GM23338 (cell line): ENCODE results near the gene SPATA2L. TPM values are rescaled to one million over a fixed set of nuclear protein-coding genes. Genes with fewer than 3 reads are reported as not detected.

Experiments
- ATAC-seq: fragments of 200-7000 bp; cut with Tn5 transposase; 3 replicates; pipeline ENCODE4 v1.9.1; 2020
- DNase-seq: peaks from one replicate; pipeline ENCODE4 v3.0.0-alpha.2; 2015; ENCODE audit warnings: low spot score
- H2AFZ ChIP-seq: fragments of 200-600 bp; sonication (generic); 2 replicates; pipeline ENCODE4 v1.8.0; 2016; ENCODE audit warnings: antibody characterized with exemption, mild to moderate bottlenecking, moderate library complexity
- H3F3A ChIP-seq: fragments of 200-600 bp; sonication (generic); replicated peaks from 2 replicates; pipeline ENCODE4 v1.8.0; 2017; ENCODE audit warnings: antibody characterized with exemption, mixed run types, low read depth
- H3K27ac ChIP-seq: fragments of 200-600 bp; sonication (generic); 2 replicates; pipeline ENCODE4 v1.6.1; 2016; ENCODE audit warnings: low read depth
- H3K27me3 ChIP-seq: fragments of 200-600 bp; sonication (generic); 2 replicates; pipeline ENCODE4 v1.8.0; 2016; ENCODE audit warnings: mild to moderate bottlenecking, mixed run types, moderate library complexity; ENCODE audit not compliant: insufficient read depth
- H3K36me3 ChIP-seq: fragments of 200-600 bp; sonication (generic); 2 replicates; pipeline ENCODE4 v1.8.0; 2016; ENCODE audit warnings: mild to moderate bottlenecking; ENCODE audit not compliant: insufficient read depth
- H3K4me1 ChIP-seq: fragments of 200-600 bp; sonication (generic); 2 replicates; pipeline ENCODE4 v1.8.0; 2016; ENCODE audit warnings: mild to moderate bottlenecking, moderate library complexity; ENCODE audit not compliant: insufficient read depth
- H3K4me2 ChIP-seq: fragments of 200-600 bp; sonication (generic); 2 replicates; pipeline ENCODE4 v1.7.1; 2017; ENCODE audit warnings: mixed run types
- H3K4me3 ChIP-seq: fragments of 200-600 bp; sonication (generic); 2 replicates; pipeline ENCODE4 v1.6.1; 2016; ENCODE audit warnings: mixed run types
- H3K79me2 ChIP-seq: fragments of 200-600 bp; sonication (generic); replicated peaks from 2 replicates; pipeline ENCODE4 v1.8.0; 2017; ENCODE audit warnings: mild to moderate bottlenecking; ENCODE audit not compliant: insufficient read depth
- H3K9me2 ChIP-seq: fragments of 200-600 bp; sonication (generic); 2 replicates; pipeline ENCODE4 v1.8.0; 2017; ENCODE audit not compliant: insufficient read depth
- H4K20me1 ChIP-seq: fragments of 200-600 bp; sonication (generic); replicated peaks from 2 replicates; pipeline ENCODE4 v1.8.0; 2017; ENCODE audit warnings: mild to moderate bottlenecking; ENCODE audit not compliant: insufficient read depth
- H3K27ac Mint-ChIP-seq: 2 replicates; pipeline ENCODE4 v1.8.0; 2020; ENCODE audit warnings: inconsistent platforms, mild to moderate bottlenecking, moderate library complexity, mixed read lengths
- H3K27me3 Mint-ChIP-seq: 3 replicates; pipeline ENCODE4 v1.8.0; 2022; ENCODE audit warnings: low read depth, mild to moderate bottlenecking, moderate library complexity, mixed read lengths, inconsistent platforms; ENCODE audit not compliant: insufficient read depth, poor library complexity
- H3K36me3 Mint-ChIP-seq: 3 replicates; pipeline ENCODE4 v1.8.0; 2021; ENCODE audit warnings: low read depth, mild to moderate bottlenecking, inconsistent platforms, moderate library complexity, mixed read lengths
- H3K4me1 Mint-ChIP-seq: 3 replicates; pipeline ENCODE4 v1.8.0; 2020; ENCODE audit warnings: mild to moderate bottlenecking, inconsistent platforms, mixed read lengths
- H3K4me3 Mint-ChIP-seq: 3 replicates; pipeline ENCODE4 v1.8.0; 2021; ENCODE audit warnings: moderate library complexity, mild to moderate bottlenecking, inconsistent platforms, mixed read lengths
- H3K9me3 Mint-ChIP-seq: 3 replicates; pipeline ENCODE4 v1.8.0; 2020; ENCODE audit warnings: moderate library complexity, mild to moderate bottlenecking, inconsistent platforms, mixed read lengths
- EZH2phosphoT487 ChIP-seq: fragments of 200-600 bp; sonication (generic); IDR thresholded peaks from one replicate; pipeline ENCODE4 v1.8.1; 2018; ENCODE audit warnings: antibody characterized with exemption; ENCODE audit not compliant: unreplicated experiment
- NANOG ChIP-seq: IDR thresholded peaks from 2 replicates; pipeline ENCODE4 v1.6.1; 2016; ENCODE audit warnings: antibody characterized with exemption, borderline replicate concordance
- POLR2AphosphoS5 ChIP-seq: IDR thresholded peaks from 2 replicates; pipeline ENCODE4 v1.6.1; 2016; ENCODE audit warnings: antibody characterized with exemption, low read depth
- STAT1 ChIP-seq: IDR thresholded peaks from one replicate; pipeline ENCODE4 v1.6.1; 2016; ENCODE audit warnings: antibody characterized with exemption; ENCODE audit not compliant: unreplicated experiment
- ZNF114 ChIP-seq: fragments of 250-450 bp; sonication (Bioruptor Pico); IDR thresholded peaks from 2 replicates; pipeline ENCODE4 v1.5.0; 2020; ENCODE audit warnings: mild to moderate bottlenecking, moderate library complexity
- ZNF331 ChIP-seq: fragments of 250-450 bp; sonication (Bioruptor Pico); IDR thresholded peaks from 2 replicates; pipeline ENCODE4 v1.5.0; 2020; ENCODE audit warnings: low read depth, mild to moderate bottlenecking, moderate library complexity
- polyA plus RNA-seq: library from polyadenylated mRNA; unstranded; fragments of >200 nt; fragmentation: Nextera tagmentation; extraction: Ambion mirVana; gene quantifications from 2 replicates; pipeline ENCODE4 v1.2.1, GENCODE V29; 2016
- total RNA-seq: library from RNA; depleted of rRNA; stranded (reverse); fragments of >200 nt; shearing (Covaris generic); gene quantifications from 2 replicates; pipeline ENCODE4 v1.2.3, GENCODE V29; 2014
- TF ChIP-seq, protein P1 (sequence below): IDR thresholded peaks from 2 replicates; pipeline ENCODE4 v1.6.1; 2016; ENCODE audit warnings: antibody characterized with exemption
- TF ChIP-seq, protein P2 (sequence below): fragments of 250-450 bp; sonication (Bioruptor Pico); IDR thresholded peaks from 2 replicates; pipeline ENCODE4 v1.5.0; 2020; ENCODE audit warnings: mild to moderate bottlenecking, moderate library complexity
- TF ChIP-seq, protein P3 (sequence below), 2 experiments: fragments of 200-600 bp in 1 of 2; sonication (generic) in 1 of 2; conservative IDR thresholded peaks; 2 replicates each; pipeline versions ENCODE4 v1.5.1 to v1.6.1; 2016 to 2017; ENCODE audit warnings: antibody characterized with exemption in 2 of 2, low read depth in 2 of 2, mild to moderate bottlenecking in 2 of 2, moderate library complexity in 1 of 2
- TF ChIP-seq, protein P4 (sequence below): IDR thresholded peaks from one replicate; pipeline ENCODE4 v1.6.1; 2018; ENCODE audit warnings: antibody characterized with exemption; ENCODE audit not compliant: unreplicated experiment

Gene SPATA2L
- total and polyA plus RNA-seq, 2 experiments from 2014 or later, result 6.9 to 26.2 TPM

DNA sequence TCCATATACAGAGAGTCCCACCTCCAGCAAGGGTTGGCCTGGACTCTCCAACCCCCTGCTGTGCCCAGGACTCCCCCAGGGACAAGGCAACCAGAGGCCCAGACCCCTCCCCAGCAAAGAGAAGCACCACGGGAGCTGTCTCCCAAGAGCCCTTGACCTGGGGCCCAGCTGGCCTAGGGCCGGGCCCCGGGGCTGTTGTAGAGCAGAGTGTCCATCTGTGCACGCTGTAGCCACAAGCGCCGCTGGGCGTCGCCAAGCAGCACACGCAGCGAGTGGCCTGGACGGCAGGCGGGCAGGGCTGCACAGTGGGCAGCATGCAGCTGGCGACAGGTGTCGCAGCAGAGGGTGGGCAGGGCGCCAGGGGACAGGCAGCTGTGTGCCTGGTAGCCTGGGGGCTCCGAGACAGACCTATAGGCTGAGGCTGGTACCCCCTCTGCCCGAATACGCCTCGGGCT is 4.3 kb downstream of the SPATA2L start:
- H3K4me3 ChIP-seq, result no peak overlapping the region
- Mint-ChIP-seq H3K27ac (no peak overlapping the region), H3K4me1 (peaks cover 3% of the 10 kb centered on the region; the same call in 1 of the 3 replicates), H3K36me3 (peaks cover 28% of the 10 kb centered on the region), H3K27me3 (peaks cover 19% of the 10 kb centered on the region), H3K4me3 (no peak overlapping the region), H3K9me3 (no peaks in the 10 kb centered on the region)
- no peak overlapping the region for H2AFZ ChIP-seq
- TF ChIP-seq, protein P1, sequence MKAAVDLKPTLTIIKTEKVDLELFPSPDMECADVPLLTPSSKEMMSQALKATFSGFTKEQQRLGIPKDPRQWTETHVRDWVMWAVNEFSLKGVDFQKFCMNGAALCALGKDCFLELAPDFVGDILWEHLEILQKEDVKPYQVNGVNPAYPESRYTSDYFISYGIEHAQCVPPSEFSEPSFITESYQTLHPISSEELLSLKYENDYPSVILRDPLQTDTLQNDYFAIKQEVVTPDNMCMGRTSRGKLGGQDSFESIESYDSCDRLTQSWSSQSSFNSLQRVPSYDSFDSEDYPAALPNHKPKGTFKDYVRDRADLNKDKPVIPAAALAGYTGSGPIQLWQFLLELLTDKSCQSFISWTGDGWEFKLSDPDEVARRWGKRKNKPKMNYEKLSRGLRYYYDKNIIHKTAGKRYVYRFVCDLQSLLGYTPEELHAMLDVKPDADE, result no peak
- TF ChIP-seq ZNF114 (CRISPR knock-in tag), result no peak
- no peak for TF ChIP-seq STAT1
- TF ChIP-seq, protein P2, sequence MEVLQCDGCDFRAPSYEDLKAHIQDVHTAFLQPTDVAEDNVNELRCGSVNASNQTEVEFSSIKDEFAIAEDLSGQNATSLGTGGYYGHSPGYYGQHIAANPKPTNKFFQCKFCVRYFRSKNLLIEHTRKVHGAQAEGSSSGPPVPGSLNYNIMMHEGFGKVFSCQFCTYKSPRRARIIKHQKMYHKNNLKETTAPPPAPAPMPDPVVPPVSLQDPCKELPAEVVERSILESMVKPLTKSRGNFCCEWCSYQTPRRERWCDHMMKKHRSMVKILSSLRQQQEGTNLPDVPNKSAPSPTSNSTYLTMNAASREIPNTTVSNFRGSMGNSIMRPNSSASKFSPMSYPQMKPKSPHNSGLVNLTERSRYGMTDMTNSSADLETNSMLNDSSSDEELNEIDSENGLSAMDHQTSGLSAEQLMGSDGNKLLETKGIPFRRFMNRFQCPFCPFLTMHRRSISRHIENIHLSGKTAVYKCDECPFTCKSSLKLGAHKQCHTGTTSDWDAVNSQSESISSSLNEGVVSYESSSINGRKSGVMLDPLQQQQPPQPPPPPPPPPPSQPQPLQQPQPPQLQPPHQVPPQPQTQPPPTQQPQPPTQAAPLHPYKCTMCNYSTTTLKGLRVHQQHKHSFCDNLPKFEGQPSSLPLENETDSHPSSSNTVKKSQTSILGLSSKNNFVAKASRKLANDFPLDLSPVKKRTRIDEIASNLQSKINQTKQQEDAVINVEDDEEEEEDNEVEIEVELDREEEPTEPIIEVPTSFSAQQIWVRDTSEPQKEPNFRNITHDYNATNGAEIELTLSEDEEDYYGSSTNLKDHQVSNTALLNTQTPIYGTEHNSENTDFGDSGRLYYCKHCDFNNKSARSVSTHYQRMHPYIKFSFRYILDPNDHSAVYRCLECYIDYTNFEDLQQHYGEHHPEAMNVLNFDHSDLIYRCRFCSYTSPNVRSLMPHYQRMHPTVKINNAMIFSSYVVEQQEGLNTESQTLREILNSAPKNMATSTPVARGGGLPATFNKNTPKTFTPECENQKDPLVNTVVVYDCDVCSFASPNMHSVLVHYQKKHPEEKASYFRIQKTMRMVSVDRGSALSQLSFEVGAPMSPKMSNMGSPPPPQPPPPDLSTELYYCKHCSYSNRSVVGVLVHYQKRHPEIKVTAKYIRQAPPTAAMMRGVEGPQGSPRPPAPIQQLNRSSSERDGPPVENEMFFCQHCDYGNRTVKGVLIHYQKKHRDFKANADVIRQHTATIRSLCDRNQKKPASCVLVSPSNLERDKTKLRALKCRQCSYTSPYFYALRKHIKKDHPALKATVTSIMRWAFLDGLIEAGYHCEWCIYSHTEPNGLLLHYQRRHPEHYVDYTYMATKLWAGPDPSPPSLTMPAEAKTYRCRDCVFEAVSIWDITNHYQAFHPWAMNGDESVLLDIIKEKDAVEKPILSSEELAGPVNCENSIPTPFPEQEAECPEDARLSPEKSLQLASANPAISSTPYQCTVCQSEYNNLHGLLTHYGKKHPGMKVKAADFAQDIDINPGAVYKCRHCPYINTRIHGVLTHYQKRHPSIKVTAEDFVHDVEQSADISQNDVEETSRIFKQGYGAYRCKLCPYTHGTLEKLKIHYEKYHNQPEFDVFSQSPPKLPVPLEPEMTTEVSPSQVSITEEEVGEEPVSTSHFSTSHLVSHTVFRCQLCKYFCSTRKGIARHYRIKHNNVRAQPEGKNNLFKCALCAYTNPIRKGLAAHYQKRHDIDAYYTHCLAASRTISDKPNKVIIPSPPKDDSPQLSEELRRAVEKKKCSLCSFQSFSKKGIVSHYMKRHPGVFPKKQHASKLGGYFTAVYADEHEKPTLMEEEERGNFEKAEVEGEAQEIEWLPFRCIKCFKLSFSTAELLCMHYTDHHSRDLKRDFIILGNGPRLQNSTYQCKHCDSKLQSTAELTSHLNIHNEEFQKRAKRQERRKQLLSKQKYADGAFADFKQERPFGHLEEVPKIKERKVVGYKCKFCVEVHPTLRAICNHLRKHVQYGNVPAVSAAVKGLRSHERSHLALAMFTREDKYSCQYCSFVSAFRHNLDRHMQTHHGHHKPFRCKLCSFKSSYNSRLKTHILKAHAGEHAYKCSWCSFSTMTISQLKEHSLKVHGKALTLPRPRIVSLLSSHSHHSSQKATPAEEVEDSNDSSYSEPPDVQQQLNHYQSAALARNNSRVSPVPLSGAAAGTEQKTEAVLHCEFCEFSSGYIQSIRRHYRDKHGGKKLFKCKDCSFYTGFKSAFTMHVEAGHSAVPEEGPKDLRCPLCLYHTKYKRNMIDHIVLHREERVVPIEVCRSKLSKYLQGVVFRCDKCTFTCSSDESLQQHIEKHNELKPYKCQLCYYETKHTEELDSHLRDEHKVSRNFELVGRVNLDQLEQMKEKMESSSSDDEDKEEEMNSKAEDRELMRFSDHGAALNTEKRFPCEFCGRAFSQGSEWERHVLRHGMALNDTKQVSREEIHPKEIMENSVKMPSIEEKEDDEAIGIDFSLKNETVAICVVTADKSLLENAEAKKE (CRISPR knock-in tag), result no peak
- no peak for TF ChIP-seq NANOG
- TF ChIP-seq, protein P3, sequence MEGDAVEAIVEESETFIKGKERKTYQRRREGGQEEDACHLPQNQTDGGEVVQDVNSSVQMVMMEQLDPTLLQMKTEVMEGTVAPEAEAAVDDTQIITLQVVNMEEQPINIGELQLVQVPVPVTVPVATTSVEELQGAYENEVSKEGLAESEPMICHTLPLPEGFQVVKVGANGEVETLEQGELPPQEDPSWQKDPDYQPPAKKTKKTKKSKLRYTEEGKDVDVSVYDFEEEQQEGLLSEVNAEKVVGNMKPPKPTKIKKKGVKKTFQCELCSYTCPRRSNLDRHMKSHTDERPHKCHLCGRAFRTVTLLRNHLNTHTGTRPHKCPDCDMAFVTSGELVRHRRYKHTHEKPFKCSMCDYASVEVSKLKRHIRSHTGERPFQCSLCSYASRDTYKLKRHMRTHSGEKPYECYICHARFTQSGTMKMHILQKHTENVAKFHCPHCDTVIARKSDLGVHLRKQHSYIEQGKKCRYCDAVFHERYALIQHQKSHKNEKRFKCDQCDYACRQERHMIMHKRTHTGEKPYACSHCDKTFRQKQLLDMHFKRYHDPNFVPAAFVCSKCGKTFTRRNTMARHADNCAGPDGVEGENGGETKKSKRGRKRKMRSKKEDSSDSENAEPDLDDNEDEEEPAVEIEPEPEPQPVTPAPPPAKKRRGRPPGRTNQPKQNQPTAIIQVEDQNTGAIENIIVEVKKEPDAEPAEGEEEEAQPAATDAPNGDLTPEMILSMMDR (conservative IDR thresholded peaks at IDR 0.05; ENCODE audit: low read depth in 2 of 2), result no peak
- TF ChIP-seq, protein P4, sequence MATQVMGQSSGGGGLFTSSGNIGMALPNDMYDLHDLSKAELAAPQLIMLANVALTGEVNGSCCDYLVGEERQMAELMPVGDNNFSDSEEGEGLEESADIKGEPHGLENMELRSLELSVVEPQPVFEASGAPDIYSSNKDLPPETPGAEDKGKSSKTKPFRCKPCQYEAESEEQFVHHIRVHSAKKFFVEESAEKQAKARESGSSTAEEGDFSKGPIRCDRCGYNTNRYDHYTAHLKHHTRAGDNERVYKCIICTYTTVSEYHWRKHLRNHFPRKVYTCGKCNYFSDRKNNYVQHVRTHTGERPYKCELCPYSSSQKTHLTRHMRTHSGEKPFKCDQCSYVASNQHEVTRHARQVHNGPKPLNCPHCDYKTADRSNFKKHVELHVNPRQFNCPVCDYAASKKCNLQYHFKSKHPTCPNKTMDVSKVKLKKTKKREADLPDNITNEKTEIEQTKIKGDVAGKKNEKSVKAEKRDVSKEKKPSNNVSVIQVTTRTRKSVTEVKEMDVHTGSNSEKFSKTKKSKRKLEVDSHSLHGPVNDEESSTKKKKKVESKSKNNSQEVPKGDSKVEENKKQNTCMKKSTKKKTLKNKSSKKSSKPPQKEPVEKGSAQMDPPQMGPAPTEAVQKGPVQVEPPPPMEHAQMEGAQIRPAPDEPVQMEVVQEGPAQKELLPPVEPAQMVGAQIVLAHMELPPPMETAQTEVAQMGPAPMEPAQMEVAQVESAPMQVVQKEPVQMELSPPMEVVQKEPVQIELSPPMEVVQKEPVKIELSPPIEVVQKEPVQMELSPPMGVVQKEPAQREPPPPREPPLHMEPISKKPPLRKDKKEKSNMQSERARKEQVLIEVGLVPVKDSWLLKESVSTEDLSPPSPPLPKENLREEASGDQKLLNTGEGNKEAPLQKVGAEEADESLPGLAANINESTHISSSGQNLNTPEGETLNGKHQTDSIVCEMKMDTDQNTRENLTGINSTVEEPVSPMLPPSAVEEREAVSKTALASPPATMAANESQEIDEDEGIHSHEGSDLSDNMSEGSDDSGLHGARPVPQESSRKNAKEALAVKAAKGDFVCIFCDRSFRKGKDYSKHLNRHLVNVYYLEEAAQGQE, result no peak
- no peak for TF ChIP-seq POLR2AphosphoS5
- TF ChIP-seq ZNF331 (CRISPR knock-in tag), result no peak
- no peak for TF ChIP-seq EZH2phosphoT487
- no peak for DNase-seq
- 0 out of 2 replicates have a peak, but pooled peaks cover 2% of the 10 kb centered on the region for H3K36me3 ChIP-seq
- no peaks in the 10 kb centered on the region for H3K27me3 ChIP-seq
- no peak overlapping the region for H3K27ac ChIP-seq
- peaks cover 4% of the 10 kb centered on the region for H4K20me1 ChIP-seq
- no peak for ATAC-seq
- no peaks in the 10 kb centered on the region for H3K9me2 ChIP-seq
- H3F3A ChIP-seq, result peaks cover 15% of the 10 kb centered on the region; the same call in 1 of the 2 replicates
- H3K4me2 ChIP-seq, result no peak overlapping the region
- no peaks in the 10 kb centered on the region for H3K79me2 ChIP-seq
- peaks cover 7% of the 10 kb centered on the region; the same call in 1 of the 2 replicates for H3K4me1 ChIP-seq
